HG02763 (cell line): ENCODE results near the gene CPEB4.

Source experiments
- ATAC-seq: cut with Tn5 transposase; IDR thresholded peaks from one replicate; pipeline ENCODE4 v1.9.1; 2021; ENCODE audit warnings: mild to moderate bottlenecking, moderate library complexity; ENCODE audit not compliant: unreplicated experiment

CPEB4 gene

DNA sequence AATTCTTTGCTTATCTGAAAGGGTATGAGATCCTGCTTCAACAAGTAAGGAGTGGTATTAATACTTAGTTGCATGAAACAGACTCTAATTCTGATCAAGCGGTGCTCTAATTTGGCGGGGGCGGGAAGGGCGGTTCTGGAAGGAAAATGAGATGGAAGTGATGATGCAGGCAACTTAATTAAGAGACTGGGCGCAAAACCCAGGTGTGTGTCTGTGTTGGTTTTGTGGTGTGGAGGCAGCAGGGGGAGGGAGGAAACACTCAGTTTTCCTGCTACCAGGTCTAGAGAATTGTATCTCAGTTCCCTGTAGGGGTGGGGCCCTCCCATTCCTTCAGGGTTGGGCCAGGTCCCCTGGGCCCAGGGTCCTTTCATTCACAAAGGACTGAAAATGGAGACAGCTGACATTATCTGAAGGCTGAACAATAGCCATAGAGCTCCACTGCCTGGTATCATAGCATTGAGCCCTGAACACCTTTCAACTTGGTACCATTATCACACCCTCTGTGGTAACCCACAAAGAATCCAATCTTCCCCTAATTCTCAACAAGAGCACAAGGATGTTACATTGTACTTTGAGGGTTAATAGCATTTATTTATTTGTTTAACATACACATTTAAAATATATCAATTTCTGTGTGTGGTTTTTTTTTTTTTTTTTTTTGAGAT lies 83.7 kb downstream of the CPEB4 start:
- no peak for ATAC-seq

DNA sequence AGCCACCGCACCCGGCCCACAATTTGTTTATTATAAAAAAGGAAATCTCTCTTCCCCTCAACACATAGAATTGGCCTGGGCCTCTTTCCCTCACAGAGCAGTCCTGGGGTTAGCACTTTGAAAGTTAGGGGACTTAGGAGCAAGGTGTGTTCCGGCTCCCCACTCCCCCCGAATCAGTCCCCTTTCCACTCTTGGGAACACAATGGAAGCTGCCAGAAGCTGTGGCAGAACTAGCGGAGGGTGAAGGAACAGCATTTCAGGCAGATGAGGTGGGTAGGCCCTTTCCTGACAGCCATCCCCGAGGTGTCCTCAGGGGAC lies 84.4 kb downstream of the CPEB4 start:
- ATAC-seq: no peak

DNA sequence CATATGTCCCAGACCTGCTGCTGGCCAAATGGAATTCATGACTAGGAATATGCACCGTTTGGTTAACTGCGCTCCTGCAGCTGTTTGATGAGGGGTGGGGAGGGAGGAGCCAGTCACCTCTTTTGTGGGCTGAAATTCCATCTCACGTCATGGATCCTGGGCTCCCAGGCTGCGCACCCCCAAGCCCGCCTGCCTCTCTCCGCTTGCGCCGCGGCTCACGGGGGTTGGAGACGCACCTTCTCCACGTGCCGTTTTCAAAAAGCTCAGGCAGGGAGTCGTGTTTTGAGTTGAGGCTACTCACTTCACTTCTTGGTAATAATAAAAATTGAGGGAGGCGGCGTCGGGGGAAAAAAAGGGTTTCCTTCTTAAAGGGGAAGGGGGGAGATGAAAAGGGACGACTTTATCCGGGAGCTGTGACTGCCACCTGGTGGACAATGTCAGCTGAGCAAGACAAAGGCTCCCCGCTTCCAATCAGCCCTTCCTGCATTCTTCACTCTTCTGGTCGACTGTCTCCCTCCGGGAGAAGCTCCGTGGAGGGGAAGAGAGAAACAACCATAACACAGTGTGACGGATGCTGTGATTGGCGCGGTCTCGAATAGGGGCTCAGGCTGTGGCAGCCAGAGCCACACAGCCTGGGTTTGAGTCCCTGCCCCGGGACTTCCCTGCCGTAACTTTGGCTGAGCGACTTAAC lies 84.9 kb downstream of the CPEB4 start:
- ATAC-seq: no peak

DNA sequence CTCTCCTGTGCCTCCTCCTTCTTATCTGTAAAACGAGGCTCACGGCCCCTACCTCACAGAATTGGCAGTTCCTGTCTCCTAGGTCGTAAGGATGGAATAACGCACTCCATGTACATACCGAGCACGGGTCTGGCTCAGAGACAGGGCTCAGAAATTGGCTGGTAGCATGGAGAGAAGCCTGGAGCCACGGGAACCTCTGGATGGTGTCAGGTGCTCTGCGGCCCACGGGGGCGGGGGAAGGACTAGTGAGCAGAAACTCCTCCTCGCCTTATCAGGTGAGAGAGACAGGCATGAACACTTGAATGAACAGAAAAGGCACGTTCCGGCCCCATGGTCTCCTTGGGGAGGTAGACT lies 85.4 kb downstream of the CPEB4 start:
- ATAC-seq: no peak

DNA sequence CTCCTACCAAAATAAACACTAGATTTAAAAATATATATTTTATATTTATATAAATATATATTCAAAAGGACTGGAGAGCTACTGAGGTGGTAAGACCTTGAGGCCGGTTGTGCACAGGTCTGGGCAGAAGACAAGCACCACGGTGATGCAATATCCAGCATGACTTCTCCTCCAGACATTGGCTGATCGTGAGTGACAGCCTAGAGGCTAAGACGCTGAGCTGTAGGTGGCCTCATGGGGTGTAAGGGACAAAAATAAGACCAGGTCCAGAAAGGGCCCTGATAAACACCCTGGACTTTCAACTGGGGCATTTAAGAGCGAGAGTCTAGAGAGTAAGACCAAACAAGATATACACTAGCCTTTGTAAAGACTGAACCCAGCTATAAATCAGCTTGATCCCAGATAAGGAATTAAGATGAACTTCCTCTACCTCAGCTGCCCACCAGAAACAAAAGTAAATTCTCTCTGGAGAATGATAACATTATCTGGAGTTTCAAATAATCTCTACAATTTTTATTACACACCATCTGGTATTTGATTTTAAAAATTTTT lies 86.6 kb downstream of the CPEB4 start:
- ATAC-seq: no peak

DNA sequence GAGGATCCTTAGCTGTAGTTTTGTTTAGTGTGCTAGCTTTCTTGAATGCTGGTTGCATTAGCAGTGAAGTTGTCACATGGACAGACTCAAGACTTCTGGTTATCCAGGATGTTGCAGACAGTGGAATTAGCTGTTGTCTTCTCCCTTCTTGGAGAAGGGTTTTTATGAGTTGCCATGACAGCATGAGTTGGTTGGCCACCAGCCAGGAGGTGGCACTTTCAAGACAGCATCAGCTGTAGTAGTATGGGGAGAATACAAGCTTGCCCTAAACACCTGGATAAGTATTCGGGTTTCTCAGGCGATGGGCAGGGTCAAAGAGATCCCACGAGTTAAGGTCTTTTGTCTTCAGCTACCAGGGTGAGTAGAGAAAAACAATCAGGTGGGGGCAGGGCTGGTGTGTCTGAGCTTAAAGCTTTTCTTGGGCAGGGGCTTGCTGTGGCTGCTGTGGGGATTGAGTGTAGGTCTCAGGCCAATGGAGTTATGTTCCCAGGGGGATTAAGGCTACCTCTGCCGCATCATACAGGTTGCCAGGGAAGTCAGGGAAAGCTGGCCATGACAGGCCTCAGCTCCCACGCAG lies 93.1 kb downstream of the CPEB4 start:
- ATAC-seq: no peak

DNA sequence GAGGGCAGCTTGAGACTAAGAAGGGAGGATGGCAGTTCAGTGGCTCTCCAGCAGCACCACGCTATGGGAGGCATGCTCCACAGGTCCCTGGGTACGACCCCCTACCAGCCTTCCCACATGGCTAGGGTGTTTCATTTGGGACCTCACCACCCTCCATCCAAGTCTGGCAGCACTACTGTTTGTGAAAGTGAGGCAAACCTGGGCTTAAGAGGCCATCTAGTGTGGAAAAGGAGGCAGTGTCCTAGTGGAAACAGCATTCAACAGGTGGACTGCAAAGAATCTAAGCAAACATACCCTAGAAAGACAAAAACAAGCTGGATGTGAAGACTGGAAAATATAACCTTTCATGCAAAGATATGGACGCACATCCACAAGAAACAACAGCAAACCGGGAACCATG lies 96.1 kb downstream of the CPEB4 start:
- ATAC-seq: no peak

DNA sequence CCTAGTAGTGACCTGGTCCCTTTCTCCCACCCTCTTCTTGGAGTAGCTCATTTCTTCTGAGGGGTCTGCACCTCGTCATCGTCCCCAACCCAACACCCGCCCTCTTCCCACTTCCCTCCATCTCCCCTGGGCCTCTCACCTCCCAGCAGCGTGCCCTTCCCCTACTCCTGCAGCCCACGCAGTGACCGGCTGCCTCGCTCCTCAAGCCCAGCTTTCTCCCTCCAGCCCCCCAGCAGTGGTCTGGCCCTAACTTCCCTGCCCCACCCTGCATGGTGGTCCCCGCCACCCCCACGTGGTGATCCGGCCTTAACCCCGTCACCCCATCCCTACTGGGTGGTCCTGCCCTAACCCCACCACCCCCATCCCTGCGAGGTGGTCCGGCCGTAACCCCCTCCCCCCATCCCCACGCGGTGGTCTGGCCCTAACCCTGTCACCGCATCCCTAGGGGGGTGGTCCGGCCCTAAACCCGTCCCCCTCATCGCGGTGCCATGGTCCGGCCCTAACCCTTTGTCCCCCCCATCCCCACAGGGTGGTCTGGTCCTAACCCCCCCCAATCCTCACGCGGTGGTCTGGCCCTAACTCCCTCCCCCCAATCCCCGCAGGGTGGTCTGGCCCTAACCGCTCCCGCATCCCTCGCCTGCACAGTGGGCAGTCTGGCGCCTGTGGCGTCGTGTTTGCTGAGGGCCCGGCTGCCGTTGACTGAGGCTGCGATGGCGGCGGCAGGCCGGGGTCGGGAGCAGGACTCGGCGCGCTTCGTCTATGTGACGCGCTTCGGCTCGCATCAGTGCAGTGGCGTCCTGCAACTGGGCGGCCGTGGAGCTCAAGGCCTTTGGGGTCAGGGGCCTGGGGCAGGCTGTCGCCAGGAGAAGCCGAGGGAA lies 100.6 kb downstream of the CPEB4 start, which contains the start of gene C5orf47:
Gene C5orf47, plus strand, starts transcription at position 617 of the 878 bp plus-strand sequence. Its CDS starts 94 bp downstream, at position 711.
- no peak for ATAC-seq

DNA sequence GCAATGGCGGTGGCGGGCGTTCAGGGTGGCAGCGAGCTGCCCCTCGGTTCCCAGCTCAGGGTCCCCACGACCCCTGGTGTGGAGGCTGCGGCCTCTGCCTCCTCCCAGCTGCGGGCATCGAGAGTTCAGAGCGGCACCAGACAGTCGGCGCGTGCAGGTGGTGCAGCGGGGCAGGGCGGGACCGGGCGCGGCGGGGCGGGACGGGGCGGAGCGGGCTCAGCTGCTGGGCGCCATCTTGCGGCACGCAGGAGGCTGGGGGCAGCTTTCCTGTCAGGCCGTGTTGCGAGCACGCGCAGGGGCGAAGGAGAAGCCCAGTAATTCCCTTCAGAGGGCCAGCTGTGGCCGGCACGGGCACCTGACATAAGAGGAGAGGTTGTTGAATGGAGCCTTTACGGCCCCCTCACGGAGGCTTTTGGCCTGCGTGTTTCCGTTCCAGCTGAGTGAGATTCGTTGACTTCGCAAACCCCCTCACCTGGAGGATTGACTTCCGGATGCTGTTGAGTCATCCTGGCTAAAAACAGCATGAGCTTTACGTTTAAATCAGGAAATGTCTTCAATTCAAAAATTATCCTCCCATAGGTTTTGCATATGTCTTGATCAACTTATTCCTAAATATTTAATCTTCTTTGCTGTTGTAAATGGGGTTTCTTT lies 101.4 kb downstream of the CPEB4 start:
- no peak for ATAC-seq

DNA sequence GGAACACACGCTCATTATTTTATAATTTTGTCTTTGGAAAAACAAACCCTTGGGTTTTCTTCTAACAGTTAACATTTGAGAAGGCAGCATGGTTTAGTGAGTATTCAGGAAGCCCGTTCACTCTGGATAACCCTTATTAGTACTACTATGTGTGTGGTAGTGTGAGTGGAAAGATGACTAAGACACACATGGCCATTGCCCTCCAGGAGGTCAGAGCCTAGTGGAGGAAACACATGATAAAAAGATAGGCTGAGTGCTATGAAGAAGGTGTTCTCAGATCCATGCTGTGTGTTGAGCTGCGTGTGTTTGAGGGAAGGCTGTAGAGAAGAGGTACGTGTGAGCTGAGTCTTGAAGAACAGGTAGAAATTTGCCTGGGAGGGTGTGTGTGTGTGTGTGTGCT lies 109.2 kb downstream of the CPEB4 start:
- no peak for ATAC-seq

DNA sequence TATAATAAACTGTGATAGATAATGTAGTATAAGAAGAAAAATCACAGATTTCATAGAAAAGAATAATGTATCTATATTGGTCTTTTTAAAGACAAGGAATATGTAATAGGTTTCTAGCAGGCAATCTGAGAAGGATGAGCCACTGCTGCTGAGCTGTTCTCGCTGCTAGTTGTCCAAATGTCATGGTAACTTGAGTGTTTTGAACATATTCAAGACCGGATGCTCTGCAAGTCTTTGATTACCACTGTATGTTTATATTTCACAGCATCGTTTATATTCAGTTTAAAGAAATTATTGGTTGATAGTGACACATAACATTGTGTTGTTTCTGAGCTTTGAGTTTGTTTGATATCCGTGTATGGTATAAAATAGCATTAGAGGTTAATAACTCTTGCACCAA lies 110.4 kb downstream of the CPEB4 start:
- no peak for ATAC-seq

DNA sequence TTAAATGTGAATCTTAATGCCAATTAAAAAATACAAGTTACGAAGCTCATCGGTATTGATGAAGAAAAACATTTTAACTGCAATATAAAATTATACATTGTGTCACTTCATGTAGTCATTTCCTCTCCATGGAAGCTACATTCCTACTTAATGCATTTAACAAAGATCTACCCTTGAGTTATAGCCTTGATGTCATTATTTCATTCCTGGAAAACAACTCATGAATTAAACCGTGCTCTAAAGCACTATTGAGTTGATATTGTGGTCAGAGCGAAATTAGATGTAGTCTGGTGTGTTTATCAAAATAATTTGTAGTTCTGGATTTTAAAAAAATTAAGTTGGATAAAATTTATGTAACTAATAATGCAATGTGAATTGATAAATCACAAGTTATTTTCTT lies 111.9 kb downstream of the CPEB4 start:
- no peak for ATAC-seq

DNA sequence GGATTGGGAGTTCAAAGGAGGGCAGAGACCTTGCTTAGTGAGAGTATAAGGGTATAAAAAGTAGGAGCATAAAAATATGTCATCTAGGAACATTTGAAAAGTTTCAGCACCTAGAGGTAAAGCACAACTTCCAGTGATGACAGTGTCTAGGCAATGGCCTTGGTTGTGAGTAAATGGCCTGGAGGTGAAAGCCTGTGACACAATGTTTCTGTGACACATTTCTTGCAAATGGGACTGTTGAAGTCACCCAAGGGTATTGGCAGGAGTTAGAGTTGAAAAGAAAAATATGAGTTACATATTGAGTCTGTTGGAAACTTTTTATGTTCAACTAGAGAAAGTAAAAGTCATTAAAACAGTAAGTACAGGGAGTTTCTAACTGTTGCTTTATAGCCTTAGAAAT lies 115.6 kb downstream of the CPEB4 start:
- no peak for ATAC-seq

DNA sequence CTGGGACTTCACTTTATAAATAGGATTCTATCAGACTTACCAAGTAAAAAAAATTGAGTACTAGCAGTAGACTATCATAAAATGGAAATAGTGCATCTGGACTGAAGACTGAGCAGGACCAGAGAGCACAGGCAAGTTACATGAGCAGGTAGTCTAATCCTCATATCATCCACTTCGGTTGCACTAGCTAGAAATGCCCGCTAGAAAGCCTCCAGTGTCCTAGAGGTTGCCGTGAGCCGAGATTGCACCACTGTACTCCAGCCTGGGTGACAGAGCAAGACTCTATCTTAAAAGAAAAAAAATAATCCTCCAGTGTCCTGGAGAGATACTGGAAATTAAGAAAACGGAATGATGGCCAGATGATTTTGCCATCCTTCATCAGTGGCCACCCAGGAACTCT lies 120.8 kb downstream of the CPEB4 start:
- no peak for ATAC-seq

DNA sequence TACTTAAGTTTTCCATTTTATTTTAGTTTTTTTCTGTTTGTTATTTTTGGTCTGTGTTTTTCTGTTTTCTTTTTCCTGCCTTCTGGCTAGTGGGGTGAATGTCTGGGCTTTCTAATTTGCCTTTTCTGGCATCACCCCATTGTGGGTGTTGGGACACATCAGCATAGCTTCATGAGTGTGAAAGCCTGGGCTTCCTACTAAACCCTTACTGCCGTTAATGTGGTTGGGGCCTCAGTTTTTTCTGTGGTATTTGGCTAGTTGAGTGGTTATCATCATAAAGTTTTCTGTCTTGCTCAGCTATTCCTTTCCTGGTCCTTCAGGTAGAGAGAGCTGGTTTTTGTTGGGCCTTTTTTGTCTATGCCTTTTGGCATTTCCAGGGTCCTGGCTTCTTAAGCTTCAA lies 122.2 kb downstream of the CPEB4 start:
- no peak for ATAC-seq

DNA sequence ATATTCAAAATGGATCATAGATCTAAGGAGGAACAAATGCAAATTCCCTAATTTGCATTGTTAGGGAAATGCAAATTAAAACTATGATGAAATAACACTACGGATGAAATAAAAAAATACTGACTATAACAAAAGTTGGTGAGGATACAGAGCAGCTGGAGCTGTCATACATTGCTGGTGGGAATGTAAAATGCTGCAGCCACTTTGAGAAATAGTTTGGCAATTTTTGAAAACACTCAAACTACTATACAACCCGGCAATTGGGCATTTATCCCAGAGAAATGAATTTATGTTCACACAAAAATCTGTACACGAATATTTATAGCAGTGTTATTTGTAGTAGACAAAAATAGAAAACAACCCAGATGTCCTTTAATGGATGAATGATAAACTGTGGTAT lies 123.3 kb downstream of the CPEB4 start:
- ATAC-seq: no peak
